ENCODE measurements around the gene IDNK. TPM values are rescaled to one million over a fixed set of nuclear protein-coding genes. Genes with fewer than 3 reads are reported as not detected.
A peak's percentile ranks its signal among the peaks of the same experiment; 100 is the strongest.
"Not testable (repeated sequence)": the region's sequence is repeated elsewhere in the genome, so short reads cannot be mapped to it uniquely, and the experiment has no call there.

The IDNK gene
- total RNA-seq, 6 experiments from 2014 or later = 5.0 to 9.5 (median 8.5) TPM

- H3K4me1 Mint-ChIP-seq (ENCODE audit: low read depth) = 0 out of 2 replicates have a peak, but pooled peaks cover under 1% of the 10 kb centered on the region
- no peak for TF ChIP-seq CTCF (IDR thresholded peaks at IDR 0.05)
- H3K27me3 Mint-ChIP-seq (ENCODE audit: insufficient read depth) = peaks cover 2% of the 10 kb centered on the region
- H3K27ac Mint-ChIP-seq = no peak overlapping the region
- no peaks in the 10 kb centered on the region for H3K36me3 Mint-ChIP-seq (ENCODE audit: low read depth)
- H3K4me3 Mint-ChIP-seq = no peak overlapping the region
- no peak for DNase-seq
- no peaks in the 10 kb centered on the region for H3K9me3 Mint-ChIP-seq
Measured at GRCh38 chr9:83588256-83588655, 34.7 kb upstream of the IDNK start.

DNA sequence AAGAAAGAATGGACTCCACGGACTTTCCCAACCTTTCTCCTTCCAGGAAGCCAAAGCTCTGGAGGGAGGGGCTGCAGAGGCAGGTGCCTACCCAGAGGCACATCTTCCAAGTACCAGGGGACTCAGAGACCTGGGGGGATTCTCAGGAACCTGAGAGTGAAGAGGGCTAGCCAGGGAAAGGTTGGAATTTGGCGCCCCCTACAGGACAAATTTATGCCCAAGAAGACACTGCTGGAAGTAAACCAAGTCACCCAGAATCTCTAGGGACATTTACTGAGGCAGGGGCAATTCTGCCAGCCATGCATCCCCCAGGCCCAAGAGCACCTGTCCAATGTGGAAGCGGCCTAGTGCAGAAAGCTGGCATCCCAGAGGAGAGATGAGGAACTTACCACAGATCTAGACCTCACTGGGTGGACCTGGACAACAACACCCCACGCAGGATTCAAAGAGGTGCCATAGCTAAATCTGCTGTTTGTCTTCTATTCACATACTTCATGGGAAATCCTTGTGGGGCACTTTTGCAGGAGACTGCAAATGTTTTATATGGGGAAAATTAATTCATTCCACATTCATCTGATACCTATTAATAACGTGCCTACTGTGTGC, 25.9 kb upstream of the IDNK start:
- peak; percentile 94 for TF ChIP-seq CTCF (IDR thresholded peaks at IDR 0.05)
- peaks cover 7% of the 10 kb centered on the region; the same call in 1 of the 2 replicates for H3K27me3 Mint-ChIP-seq (ENCODE audit: insufficient read depth)
- no peaks in the 10 kb centered on the region for H3K9me3 Mint-ChIP-seq
- no peaks in the 10 kb centered on the region for H3K36me3 Mint-ChIP-seq (ENCODE audit: low read depth)
- H3K4me3 Mint-ChIP-seq = no peak overlapping the region
- peaks cover 13% of the 10 kb centered on the region; the same call in 1 of the 2 replicates for H3K4me1 Mint-ChIP-seq (ENCODE audit: low read depth)
- H3K27ac Mint-ChIP-seq = no peak overlapping the region
- DNase-seq = peak; percentile 7

DNA sequence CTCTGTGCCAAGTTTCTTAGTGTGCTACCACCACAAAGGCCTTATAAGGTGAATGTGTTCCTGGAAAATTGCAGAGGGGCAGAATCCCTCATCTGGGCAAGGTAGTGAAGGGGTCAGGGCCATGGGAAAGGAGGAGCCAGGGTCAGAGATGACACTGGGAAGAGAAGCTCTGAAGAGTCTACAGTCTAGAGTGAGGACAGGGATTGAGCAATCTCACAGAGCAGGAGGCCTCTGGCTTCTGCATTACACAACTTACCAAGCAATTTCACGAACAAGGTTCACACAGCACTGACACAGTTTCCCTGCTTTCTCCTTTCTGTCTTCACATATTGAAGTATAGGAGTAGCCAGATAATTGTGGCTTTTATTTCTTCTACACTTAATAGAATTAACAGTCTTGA, 24.5 kb upstream of the IDNK start:
- Mint-ChIP-seq H3K4me3 (no peak overlapping the region), H3K36me3 (ENCODE audit: low read depth) (no peaks in the 10 kb centered on the region), H3K4me1 (ENCODE audit: low read depth) (peaks cover 13% of the 10 kb centered on the region; the same call in 1 of the 2 replicates), H3K27ac (no peak overlapping the region), H3K27me3 (ENCODE audit: insufficient read depth) (peaks cover 8% of the 10 kb centered on the region; the same call in 1 of the 2 replicates), H3K9me3 (no peaks in the 10 kb centered on the region)
- no peak for DNase-seq
- TF ChIP-seq CTCF (IDR thresholded peaks at IDR 0.05) = no peak

- Mint-ChIP-seq H3K4me1 (ENCODE audit: low read depth) (peaks cover 13% of the 10 kb centered on the region; the same call in 1 of the 2 replicates), H3K36me3 (ENCODE audit: low read depth) (no peaks in the 10 kb centered on the region), H3K9me3 (no peaks in the 10 kb centered on the region), H3K4me3 (no peak overlapping the region), H3K27ac (no peak overlapping the region), H3K27me3 (ENCODE audit: insufficient read depth) (peaks cover 8% of the 10 kb centered on the region; the same call in 1 of the 2 replicates)
- DNase-seq = no peak
- no peak for TF ChIP-seq CTCF (IDR thresholded peaks at IDR 0.05)
Measured at GRCh38 chr9:83599071-83599470, 23.9 kb upstream of the IDNK start.

DNA sequence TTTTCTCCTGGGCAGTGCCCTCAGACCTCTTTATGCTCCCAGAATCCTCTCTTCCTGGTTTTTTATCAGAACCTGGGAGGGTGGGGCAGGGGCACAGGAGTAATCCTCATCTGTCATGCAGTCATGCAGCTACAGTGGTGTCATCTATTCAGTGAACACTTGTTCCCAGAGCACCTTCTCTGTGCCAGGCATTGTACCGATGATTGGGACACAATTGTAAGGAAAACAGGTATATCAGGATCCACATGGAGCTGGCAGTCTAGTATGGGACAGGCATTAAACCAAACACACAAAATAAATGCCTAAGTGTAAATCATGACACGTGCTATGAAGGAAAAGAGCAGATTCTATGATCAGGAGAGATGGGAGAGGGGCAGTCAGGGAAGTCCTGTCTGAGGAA, 21.5 kb upstream of the IDNK start:
- Mint-ChIP-seq H3K4me1 (ENCODE audit: low read depth) (peaks cover 13% of the 10 kb centered on the region; the same call in 1 of the 2 replicates), H3K27ac (no peak overlapping the region), H3K4me3 (no peak overlapping the region), H3K27me3 (ENCODE audit: insufficient read depth) (peaks cover 8% of the 10 kb centered on the region; the same call in 1 of the 2 replicates), H3K36me3 (ENCODE audit: low read depth) (no peaks in the 10 kb centered on the region), H3K9me3 (no peaks in the 10 kb centered on the region)
- DNase-seq = no peak
- no peak for TF ChIP-seq CTCF (IDR thresholded peaks at IDR 0.05)

DNA sequence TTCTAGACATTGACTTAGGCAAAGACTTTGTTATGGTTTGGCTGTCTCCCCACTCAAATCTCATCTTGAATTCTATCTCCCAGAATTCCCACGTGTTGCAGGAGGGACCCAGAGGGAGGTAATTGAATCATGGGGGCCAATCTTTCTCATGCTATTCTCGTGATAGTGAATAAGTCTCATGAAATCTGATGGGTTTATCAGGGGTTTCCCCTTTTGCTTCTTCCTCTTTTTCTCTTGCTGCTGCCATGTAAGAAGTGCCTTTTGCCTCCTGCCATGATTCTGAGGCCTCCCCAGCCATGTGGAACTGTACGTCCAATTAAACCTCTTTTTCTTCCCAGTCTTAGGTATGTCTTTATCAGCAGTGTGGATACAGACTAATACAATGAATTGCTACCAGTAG, 15.3 kb upstream of the IDNK start:
- not testable (repeated sequence) for H3K36me3 Mint-ChIP-seq (ENCODE audit: low read depth); DNase-seq; H3K4me1 Mint-ChIP-seq (ENCODE audit: low read depth); H3K27me3 Mint-ChIP-seq (ENCODE audit: insufficient read depth); H3K27ac Mint-ChIP-seq; H3K9me3 Mint-ChIP-seq; H3K4me3 Mint-ChIP-seq

DNA sequence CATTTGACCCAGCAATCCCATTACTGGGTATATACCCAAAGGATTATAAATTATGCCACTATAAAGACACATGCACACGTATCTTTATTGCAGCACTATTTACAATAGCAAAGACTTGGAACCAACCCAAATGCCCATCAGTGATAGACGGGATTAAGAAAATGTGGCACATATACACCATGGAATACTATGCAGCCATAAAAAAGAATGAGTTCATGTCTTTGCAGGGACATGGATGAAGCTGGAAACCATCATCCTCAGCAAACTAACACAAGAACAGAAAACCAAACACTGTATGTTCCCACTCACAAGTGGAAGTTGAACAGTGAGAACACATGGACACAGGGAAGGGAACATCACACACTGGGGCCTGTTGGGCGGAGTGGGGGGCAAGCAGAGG, 9.6 kb upstream of the IDNK start:
- not testable (repeated sequence) for DNase-seq; H3K27ac Mint-ChIP-seq; H3K27me3 Mint-ChIP-seq (ENCODE audit: insufficient read depth); H3K36me3 Mint-ChIP-seq (ENCODE audit: low read depth); H3K4me3 Mint-ChIP-seq; H3K9me3 Mint-ChIP-seq; H3K4me1 Mint-ChIP-seq (ENCODE audit: low read depth)
